GM19238 (cell line): ENCODE results near the gene SHB.

Source experiments
- DNase-seq: peaks from one replicate; pipeline ENCODE4 v3.0.0; 2011; ENCODE audit warnings: low spot score; ENCODE audit not compliant: insufficient read length

Gene SHB

DNA sequence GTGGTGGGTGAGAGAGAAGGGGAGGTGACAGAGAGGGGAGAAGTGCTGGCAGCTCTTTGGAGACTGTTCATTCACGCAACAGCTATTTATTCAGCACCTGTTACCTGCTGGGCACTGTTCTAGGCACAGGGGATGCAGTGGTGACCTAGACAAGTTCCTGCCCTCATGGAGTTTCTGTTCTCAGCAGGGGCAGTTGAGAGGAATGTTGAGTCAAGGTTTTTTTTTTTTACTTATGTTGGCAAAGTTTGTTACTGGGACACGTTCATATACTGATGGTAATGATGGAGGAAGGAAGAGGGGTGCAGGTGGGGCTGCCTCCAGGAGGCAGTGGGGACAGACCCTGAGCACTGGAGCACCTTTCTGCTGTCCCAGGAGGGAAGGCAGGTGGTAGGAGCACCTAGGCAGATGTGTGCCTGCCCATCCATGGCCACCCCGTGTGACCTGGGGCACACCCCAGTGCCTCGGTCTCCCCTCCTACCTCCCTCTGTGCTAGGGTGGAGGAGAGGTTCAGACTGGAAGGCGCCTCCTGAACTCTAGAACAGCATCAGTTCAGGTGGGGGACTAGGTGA lies 115.7 kb downstream of the SHB start:
- no peak for DNase-seq

DNA sequence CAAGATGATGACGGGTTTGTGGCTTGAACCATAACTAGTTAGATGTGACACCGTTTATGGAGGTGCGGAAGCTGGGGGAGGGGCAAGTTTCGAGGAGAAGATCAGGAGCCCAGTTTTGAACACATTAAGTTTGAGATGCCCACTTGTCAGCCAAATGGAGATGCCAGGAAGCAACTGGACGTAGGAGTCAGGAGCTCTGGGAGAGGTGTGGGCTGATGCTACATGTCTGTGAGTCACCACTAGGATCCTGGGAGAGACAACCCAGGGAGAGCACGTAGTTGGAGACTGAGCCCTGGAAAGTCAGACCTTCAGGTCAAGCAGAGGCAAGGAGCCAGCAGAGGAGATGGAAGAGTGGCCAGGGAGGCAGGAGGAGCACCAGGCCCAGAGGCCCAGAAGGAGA lies 116.3 kb downstream of the SHB start:
- DNase-seq, result no peak

GRCh38 chr9:37951671-37952449 lies 117.2 kb downstream of the SHB start:
- no peak for DNase-seq

DNA sequence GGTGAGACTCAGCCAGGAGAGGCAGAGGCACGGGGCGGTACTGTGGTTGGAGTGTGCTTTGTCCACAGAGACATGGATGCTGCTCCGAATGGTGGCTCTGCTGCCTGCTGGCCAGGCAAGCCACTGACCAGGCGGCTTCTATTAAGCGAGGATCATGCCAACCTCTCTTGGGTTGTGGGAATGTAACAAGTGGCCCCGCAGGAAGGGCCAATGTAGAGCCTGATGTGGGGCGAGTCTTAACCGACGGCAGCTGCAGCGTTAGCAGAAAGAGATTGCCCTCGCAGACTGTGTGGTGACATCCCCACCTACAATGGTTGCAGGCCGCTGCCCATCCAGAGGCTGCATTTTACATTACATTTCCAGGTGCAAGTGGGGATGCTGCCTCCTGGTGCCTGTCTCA lies 118.5 kb downstream of the SHB start:
- DNase-seq, result no peak

- no peak for DNase-seq
These were observed 119.5 kb downstream of the SHB start for GRCh38 chr9:37949576-37949975.

DNA sequence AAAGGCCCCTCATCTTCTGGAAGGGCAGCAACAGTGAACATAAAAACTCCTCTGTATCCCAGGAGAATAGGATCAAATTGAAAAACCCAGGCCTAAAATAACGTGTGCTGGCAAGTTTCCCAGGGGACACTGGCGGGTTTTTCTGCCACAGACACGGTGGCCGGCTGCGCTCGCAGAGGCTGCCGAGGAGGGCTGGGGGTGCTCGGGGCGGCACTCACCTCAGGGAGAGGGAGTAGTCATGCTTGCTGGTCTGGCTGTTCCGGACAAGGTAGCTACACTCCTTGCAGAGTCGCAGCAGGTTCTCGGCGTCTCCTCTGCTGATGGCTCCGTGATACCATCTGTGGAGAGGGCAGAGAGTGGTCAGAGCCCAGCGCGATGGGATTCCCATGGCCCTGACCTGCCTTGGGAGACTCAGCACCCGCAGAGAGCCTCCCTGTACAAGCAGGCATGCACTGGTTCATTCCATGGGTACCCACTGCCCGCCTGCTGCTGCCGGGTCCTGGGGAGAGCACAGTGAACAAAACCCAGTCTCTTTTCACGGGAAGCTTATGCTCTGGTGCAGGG lies 120.5 kb downstream of the SHB start:
- no peak for DNase-seq

DNA sequence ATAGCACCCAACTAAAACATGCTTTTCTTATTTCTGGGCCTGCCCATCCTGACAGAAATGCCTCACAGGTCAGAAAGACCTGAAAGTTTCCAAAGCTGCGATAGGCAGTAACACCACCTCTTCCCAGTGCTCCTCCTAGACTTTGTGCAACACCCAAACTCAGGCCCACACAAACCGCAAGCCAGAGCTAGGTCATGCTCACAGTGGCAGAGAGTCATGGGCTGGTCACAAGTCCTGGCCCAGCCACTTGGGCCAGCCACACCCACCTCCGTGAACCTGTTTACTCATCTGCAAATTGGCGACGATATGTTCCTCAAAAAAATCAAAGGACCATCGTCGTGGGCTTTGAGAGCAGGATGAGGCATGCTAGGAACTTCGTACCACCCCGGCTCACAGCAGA lies 121.0 kb downstream of the SHB start:
- DNase-seq, result no peak

DNA sequence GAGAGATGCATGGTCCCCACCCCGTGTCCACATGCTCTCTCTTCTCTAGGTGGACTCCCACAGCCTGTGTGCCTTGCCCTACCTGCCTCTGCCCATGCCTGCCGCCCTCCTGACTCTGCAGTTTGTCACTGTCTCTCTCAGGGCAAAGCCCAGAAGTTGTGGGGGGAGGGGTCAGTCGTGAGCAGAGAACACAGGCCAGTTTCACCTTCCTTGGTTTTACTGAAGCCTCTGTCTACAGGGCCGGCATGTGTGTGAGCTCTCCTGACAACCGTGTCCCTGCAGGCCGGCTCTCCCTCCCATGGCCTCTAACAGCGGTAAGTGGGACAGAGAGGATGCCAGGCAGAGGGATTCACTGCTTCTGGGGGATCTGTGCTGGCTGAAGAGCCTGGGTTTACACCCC lies 121.6 kb downstream of the SHB start:
- no peak for DNase-seq

DNA sequence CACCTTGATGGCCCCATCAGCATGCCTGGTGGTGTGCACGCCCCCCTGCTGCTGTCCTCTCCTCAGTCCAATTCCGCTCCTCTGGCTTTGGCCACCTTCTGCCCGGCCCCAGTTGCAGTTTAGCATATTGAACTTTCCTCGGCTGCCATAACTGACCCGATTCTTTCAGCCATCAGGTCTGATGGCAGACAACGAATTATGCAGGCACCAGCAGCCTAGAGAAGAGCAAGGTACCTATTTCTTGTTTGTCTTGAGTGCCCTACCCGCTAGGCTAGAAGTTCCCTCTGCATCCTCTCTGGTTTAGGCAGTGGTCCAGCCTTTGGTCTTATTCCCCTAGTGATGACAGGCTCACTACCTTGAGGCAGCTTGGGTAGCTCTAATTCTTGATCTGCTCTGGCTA lies 122.1 kb downstream of the SHB start:
- DNase-seq, result no peak

GRCh38 chr9:37946041-37946440 lies 123.0 kb downstream of the SHB start:
- no peak for DNase-seq

- DNase-seq, result no peak
These were observed 124.2 kb downstream of the SHB start for GRCh38 chr9:37944671-37945481.

- no peak for DNase-seq
These were observed 124.8 kb downstream of the SHB start for GRCh38 chr9:37944266-37944650.

- DNase-seq, result no peak
These were observed 125.4 kb downstream of the SHB start for GRCh38 chr9:37943345-37944265.

DNA sequence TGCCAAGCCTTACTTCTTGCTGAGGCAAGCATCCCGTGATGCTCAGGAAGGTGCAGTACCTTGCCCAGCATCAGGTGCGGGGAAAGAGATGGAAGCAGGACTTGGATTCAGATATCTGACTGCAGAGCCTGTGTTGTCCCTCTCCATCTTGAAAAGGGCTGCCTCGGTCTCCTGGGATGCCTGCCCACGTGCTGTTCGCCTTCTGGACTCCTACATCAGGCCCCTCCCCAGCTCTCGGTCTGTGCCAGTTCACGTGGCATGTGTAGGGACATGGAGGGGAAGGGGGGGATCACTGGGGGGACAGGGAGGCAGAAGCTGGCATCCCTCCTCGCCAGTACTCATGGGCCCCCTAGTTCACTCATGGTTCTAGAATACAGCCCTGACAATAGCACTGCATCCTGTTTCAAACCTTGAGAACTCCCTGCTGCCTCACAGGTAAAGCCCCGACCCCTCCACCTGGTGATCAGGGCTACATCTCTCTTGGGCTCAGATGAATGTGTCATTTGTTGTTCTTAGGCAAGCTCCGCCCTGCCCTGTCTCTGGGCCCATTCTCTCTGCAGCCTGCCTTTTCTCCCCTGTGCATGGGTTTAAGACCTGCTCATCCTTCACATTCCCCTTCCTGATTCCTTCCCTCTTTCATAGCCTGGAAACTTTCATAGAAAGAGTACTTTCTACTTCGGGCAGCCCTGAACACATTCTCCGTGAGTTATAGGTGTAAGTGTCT lies 126.2 kb downstream of the SHB start:
- no peak for DNase-seq

DNA sequence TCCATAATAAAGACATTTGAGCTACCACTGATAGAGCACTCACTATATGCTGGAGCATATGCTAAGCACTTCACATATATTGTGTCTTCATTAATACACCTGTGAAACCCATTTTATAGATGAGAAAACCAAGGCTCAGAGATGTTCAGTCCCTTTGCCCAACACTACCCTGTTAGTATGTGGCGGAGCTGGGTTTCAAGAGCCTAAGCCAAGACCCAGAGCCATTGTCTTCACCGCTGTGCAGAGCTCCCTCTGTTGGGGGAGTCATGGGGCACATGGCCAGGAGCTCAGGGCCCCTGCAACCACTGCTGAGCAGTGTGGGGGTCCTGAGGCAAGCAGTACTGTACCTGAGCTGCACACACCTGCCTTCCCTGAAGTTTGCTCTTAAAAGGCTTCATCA lies 127.8 kb downstream of the SHB start:
- DNase-seq, result no peak

GRCh38 chr9:37939575-37940095 lies 129.4 kb downstream of the SHB start:
- DNase-seq, result no peak

- DNase-seq, result no peak
These were observed 130.7 kb downstream of the SHB start for GRCh38 chr9:37938121-37938891.

DNA sequence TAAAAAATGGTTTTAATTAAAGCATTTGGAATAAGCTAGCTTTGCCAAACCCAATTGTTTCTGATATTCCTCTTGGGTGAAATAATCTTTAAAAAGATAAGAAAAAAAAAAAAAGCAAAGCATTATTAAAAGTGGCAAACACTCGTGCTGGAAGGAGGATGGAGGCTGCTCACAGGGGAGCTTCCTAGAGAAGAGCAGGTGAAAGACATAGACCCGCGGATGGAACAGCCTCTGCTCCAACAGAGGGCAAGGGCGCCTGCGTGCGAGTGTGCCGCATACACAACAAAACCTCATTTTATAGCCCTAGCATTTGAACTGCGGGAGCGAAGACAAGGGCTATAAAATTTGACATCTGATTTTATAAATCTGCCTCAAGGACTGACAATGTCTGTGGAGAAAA lies 131.7 kb downstream of the SHB start:
- no peak for DNase-seq

GRCh38 chr9:37936965-37937364 lies 132.1 kb downstream of the SHB start:
- DNase-seq, result no peak
